ENCODE data around the gene EXOC4.

Gene EXOC4

GRCh38 chr7:133539016-133539415, 286.1 kb downstream of the EXOC4 start:
- DNase-seq (ENCODE audit: low read depth), result no peak

DNA sequence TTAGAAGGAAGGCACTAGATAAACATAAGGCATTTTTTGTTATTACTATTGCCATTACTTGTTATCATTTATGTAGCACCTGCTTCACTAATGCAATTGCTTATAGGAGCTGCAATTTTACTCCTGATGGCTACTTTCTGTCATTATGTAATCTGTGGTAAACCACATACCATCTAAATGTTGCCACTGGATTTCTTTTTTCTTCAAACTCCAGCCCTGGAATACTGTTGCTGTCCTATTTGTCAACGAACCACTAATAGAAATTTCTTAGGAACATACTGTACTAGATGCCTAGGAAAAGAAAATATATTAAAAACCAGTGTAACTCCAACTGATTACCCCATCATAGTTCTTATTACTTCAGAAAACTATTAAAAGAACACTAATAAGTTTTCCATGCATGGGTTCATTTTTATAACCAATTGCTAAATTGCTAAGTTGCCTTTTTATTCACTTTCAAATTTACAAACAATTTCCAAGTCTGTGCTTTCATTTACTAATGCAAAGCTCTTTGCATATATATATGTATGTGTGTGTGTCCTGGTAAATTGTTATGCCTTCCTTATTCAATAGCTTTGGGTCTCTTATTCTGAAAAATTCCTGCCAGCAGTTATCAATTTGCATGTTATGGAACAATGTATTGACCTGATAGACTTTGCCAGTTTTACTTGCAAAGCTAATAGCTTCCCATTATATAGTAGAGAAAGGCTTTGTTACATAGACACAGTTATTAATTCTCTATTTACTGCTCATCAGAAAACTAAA, 287.4 kb downstream of the EXOC4 start:
- no peak for DNase-seq (ENCODE audit: low read depth)

DNA sequence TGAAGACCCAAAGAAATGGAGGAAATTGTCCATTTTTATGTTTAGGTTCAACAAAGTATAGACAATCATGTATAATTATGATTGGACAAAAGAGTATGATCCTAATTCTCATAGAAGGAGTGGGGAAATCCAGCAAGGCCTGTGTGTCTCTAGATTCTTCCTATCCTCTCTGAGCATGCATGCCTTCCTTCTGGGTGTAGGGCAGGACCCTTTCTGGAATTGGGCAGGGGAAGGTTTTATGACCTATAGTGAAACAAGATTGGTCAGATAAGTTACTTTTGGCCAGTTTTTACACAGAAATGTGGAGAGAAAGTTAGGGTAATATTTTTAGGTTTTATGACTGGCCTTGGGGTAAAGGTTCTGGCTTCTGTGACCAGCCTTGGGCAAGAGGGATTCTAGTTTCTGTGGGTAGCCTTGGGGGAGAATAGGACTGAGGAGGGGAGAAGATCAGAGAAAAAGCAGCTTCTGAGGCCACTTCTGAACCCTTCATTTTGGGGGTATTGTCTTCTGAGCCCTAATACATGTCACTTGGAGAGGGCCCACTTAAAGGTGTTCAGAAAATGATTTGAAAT, 289.4 kb downstream of the EXOC4 start:
- DNase-seq (ENCODE audit: low read depth), result no peak

DNA sequence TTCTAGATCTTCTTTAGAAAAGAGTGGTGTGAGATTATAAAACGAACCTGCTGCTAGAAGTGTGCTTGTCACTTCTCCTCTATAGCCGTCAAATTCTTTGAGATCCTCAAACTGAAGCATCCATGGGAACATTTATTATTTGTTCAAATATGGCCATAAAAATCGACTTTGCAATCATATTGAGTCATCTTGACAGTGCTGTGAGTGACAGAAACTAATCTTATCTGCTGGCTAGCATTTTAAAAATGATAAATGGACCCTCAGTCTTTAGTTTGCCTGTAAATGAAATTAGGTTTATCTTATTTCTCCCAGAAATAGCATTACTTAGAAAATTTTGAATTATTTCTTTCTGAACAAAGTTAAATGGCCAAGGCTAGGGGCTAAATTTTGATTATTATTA, 290.8 kb downstream of the EXOC4 start:
- no peak for DNase-seq (ENCODE audit: low read depth)

GRCh38 chr7:133545618-133546017, 292.7 kb downstream of the EXOC4 start:
- DNase-seq (ENCODE audit: low read depth), result no peak

DNA sequence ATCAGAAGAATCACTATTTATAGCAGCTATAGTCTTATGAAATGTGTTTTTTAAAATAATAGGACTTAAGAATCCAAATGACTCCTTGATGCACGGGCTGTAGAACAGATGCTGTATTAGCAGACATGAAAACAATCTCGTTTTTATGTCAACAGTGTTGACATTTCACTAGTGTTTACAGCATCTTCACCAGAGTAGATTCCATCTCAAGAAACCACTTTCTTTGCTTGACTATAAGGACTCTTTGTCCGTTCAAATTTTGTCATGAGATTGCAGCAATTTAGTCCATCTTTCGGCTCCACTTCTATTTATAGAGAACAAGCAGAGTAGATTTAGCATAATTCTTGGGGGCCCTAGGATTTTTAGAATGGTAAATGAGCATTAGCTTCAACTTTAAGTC, 295.1 kb downstream of the EXOC4 start:
- DNase-seq (ENCODE audit: low read depth), result no peak

DNA sequence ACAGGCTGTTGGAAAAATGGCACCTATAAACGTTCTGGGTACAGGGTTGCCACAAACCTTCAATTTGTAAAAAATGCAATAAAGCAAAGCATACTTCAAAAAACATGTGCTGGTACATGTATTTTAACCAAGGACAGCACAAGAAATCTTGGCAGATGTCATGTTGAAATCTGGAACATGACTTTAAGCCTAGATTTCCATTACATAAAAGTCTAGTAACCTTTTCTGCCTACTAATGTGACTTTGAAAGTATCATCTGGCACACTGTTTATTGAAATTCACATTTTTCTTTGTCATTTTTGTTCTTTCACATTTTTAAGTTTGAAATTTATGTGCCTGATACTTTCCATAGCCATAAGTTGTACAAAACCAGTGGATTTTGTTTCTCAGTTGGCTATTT, 296.8 kb downstream of the EXOC4 start:
- no peak for DNase-seq (ENCODE audit: low read depth)

DNA sequence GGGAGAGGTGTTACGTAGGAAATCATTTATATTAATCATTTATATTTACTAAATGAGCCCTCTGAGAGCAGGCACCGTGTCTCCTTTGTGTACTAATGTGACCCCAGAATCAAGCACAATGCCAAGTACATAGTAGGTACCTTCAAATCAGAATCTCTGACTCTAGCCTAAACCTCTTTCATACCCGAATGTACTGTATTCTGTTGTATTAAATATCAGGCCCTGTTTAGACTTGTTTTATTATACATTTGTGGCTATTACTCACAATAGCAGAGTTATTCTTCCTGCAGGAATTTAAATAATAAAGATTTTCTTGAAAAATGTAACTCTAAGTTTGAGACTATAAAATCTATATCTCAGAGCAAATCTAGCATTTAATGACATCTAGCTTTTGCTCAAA, 297.3 kb downstream of the EXOC4 start:
- no peak for DNase-seq (ENCODE audit: low read depth)

GRCh38 chr7:133550811-133551210, 297.9 kb downstream of the EXOC4 start:
- no peak for DNase-seq (ENCODE audit: low read depth)

DNA sequence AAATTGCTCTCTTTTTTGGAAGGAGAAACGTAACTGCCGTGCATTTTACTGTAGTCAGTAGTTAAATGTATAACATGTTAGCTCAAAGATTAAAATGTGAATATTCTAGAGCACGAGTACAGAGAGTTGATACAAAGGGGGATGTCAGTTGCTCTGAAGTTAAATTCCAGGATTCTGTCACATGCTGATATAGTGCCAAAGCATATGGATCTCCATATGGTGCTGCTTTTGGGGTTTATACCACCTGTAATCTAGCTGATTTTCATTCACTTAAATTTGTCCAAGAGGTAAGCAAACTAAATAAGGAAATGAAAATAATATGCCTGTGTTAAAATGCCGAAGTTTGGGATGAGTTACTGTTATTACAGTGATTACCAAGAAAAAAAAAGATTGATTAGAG, 298.6 kb downstream of the EXOC4 start:
- DNase-seq (ENCODE audit: low read depth), result no peak

DNA sequence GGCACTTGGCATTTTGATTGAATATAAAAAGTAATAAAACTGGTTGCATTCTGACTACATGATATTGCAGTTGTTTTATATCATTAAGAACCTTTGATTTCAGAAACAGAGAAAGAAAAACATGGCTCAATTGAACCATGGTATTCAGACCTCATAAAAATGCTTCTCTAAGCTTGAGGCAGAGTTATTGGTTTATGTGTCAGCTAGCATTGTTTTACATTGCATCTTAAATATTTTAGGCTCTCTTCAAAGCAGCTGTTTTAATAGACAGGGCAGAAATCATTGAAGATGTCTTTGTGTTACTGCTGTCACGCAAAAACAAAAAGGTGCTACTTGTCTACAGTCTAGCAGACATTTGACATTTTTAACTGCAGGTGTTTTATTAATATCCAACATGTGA, 299.2 kb downstream of the EXOC4 start:
- no peak for DNase-seq (ENCODE audit: low read depth)

DNA sequence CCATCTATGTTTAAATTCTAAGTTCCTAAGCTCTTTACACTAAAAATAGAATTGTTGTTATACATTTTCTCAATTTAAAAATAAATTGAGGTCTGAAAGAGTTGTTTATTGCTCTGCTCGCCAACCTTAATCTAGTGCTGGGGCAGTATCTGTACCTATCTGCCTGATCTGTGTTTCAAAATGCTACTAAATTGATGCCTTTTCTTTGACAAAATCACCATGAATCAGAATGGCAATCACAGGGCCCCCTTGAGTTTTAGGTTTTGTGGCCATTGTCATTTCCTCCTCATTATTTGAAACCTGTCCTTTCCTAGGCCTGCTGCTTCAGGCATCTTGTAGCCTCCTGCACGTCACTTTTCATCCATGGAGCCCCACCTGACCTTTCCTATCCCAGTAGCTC, 301.5 kb downstream of the EXOC4 start:
- no peak for DNase-seq (ENCODE audit: low read depth)

DNA sequence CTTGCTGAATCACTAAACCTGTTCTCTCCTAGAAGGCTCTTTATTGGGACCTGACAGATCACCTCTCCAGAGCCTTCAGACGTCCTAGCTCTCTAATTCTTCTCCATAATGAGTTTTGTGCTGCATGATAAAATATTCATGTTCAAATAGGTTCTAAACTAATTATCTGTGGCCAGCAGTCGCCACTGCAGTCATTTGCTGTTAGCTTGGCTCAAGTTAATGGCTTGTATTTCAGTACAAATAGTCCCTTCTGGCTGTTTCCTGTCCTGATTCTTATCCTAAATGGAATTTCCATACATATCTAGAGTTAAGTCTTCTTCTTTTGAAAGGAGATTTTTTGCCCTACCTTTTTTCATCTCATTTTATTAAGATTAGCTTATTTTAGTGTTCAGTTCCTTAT, 303.2 kb downstream of the EXOC4 start:
- no peak for DNase-seq (ENCODE audit: low read depth)

GRCh38 chr7:133556553-133556952, 303.7 kb downstream of the EXOC4 start:
- no peak for DNase-seq (ENCODE audit: low read depth)

- no peak for DNase-seq (ENCODE audit: low read depth)
Measured at GRCh38 chr7:133560900-133561299, 308.0 kb downstream of the EXOC4 start.

DNA sequence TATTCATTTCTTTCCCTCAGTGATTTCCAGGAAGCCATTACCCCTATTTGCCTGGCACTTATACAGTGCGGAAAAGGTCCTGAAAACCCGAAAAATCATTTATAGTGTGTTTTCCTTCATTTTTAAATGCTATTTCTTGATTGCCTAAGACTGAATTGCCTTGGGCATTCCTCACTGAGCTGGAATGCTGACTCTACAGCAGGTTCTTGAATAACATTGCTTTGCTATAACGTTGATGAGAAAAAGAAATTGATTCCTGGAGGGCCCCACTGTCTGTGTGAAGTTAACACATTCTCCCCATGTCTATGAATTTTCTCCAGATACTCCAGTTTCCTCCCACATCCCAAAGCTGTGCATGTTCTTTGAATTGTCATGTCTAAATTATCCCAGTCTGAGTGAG, 308.5 kb downstream of the EXOC4 start:
- DNase-seq (ENCODE audit: low read depth), result no peak

DNA sequence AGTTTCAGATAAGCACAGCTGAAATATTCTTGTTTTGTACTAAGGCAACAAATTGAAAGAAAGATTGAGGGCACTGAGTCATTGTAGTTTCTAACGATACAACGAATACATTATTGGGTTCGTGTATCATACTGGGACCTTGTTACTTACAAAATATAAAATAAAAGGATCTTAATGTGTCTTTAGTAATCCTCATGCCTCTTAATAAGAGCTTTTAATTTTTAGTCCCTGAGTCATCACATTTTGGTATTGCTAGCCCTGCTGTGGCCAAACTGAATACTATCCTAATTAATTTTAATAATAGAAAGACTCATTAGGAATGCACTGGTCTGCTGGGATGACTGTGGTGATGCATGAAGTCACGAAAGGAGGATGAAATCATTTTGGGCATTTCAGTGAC, 309.7 kb downstream of the EXOC4 start:
- DNase-seq (ENCODE audit: low read depth), result no peak

GRCh38 chr7:133563251-133563650, 310.4 kb downstream of the EXOC4 start:
- DNase-seq (ENCODE audit: low read depth), result no peak

DNA sequence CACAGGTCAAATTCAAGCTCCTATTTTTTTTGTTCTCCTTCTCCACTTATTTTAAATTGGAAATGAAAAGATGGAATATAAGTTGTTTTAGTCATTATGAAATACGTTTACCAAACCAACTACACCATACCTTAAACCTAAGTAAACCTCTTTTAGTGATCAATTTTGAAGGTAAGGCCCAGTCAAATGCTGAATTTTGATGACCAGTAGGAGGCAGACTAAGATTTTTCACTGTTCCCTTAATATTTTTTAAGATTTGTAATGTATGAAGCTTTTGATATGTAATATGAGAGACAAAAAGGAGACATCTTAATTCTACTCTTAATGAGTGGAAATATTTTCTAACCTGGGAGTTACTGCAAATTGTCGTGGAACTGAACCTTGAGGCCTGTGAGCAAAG, 311.6 kb downstream of the EXOC4 start:
- DNase-seq (ENCODE audit: low read depth), result no peak

- DNase-seq (ENCODE audit: low read depth), result no peak
Measured at GRCh38 chr7:133568544-133568943, 315.7 kb downstream of the EXOC4 start.

- no peak for DNase-seq (ENCODE audit: low read depth)
Measured at GRCh38 chr7:133570321-133570720, 317.4 kb downstream of the EXOC4 start.

DNA sequence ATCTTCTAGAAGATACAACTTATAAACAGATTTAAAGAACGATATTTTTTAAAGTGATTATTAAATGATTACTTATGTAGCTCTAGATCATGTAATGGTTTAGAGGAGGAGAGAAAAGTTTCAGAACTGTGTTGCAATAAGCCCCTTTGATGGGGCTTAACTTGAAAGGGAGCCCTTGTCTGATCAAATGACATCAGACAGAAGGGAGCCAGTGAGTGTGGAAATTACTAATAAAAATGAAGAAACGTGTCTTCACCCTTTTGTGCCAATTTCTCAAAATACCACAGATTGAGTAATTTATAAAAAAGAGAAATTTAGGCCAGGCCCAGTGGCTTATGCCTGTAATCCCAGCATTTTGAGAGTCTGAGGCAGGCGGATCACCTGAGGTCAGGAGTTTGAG, 318.2 kb downstream of the EXOC4 start:
- no peak for DNase-seq (ENCODE audit: low read depth)

DNA sequence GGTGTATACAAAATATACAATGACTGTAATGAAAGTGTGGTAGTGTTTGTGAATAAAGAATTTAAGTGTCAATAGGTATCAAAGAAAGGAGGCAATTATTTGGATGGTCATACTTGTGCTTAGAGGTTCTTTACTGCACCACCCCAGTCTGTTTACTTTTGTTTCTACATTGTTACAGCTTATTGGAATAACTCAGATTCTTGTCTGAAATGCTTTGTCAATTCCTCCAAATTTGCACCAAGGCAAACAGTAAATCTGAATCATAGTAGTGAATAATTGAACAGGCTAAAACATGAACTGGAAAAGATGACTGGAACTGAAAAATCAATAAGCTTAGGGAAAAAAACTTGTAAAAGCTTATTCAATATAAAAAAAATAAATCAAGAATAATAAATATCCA, 319.2 kb downstream of the EXOC4 start:
- DNase-seq (ENCODE audit: low read depth), result no peak

- no peak for DNase-seq (ENCODE audit: low read depth)
Measured at GRCh38 chr7:133572843-133573242, 320.0 kb downstream of the EXOC4 start.

All from CMK (cell line).